ENCODE measurements around the gene RASL10A.
"Not testable (repeated sequence)": the region's sequence is repeated elsewhere in the genome, so short reads cannot be mapped to it uniquely, and the experiment has no call there.

Gene RASL10A, protein sequence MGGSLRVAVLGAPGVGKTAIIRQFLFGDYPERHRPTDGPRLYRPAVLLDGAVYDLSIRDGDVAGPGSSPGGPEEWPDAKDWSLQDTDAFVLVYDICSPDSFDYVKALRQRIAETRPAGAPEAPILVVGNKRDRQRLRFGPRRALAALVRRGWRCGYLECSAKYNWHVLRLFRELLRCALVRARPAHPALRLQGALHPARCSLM

DNA sequence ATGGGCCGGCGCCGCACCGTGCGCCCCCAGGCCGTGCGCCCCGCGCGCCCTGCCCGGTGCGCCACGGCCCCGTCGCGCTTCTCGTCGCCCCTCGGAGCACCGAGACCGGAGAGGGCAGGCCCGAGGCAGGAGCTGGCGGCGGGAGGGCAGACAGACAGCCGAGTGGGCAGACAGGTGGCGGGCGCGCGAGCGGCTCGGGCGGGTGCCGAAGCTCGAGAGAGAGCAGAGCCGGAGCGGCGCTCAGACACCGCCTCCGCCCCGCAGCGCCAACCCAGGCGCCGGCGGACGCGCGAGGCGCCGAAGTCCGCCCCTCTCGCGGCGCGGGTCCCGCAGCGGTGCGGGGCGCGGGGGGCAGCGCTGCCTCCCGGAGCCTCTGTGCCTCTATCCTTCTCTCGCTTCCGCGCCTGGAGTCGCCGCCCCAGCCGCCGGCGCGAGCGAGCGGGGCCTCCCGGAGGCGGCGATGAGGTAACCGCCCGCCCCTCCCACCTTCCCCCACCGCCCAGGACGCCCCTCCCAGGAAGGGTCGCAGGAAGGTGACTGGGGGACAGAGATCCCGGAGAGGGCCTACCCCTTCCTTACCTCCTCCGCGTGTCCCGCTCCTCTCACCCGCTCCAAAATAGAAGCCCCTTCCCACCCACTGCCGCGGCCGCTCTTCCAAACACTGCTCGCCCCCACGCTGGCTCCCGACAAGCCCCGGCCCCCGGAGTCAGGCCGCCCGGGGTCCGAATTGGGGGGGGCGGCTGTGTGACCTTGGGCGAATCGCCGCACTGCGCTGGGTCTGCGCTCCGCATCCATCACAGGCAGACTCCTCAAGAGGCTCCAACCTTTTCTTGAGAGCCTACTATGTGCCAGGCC, at the start of gene RASL10A:
RASL10A (minus strand) TSS at position 412 of the 855 bp plus-strand sequence. CDS start 451 bp downstream, outside the sequence.
- in situ Hi-C loops (cut with MboI; ENCODE audit: low sequenced_read_pairs) = no loop called here

DNA sequence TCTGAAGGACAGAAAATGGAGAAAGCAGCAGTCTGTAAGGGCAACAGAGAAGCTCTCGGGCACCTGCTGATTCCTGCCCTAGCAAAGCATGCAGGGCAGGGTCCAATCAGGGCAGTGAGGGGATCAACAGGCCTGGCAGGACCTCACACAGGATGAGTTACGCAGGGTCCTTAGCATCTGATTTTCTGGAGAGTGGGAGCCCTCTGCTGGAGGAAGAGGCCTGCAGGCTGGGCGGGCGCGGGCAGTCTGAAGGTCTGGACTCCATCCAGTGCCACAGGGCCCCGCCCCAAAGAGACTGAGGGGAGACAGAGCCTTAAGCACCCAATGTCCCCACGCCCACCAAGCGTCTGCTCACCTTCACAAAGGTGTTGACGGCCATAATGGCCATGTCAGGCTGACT, 44.0 kb upstream of the RASL10A start:
- in situ Hi-C loops (cut with MboI; ENCODE audit: low sequenced_read_pairs) = no loop called here

DNA sequence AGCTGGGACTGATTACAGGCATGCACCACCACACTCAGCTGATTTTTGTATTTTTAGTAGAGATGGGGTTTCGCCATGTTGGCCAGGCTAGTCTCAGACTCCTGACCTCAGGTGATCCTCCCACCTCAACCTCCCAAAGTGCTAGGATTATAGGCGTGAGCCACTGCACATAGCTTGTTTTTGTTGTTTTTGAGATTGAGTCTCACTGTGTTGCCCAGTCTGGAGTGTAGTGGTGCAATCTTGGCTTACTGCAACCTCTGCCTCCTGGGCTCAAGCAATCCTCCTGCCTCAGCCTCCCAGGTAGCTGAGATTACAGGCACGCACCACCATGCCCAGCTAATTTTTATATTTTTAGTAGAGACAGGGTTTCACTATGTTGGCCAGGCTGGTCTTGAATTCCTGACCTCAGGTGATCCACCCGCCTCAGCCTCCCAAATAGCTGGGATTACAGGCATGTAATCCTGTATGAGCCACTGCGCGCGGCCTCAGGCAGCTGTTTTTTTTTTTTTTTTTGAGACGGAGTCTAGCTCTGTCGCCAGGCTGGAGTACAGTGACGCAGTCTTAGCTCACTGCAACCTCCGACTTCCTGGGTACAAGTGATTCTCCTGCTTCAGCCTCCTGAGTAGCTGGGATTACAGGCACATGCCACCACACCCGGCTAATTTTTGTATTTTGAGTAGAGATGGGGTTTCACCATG, 41.8 kb upstream of the RASL10A start:
- in situ Hi-C loops (cut with MboI; ENCODE audit: low sequenced_read_pairs) = not testable (repeated sequence)

DNA sequence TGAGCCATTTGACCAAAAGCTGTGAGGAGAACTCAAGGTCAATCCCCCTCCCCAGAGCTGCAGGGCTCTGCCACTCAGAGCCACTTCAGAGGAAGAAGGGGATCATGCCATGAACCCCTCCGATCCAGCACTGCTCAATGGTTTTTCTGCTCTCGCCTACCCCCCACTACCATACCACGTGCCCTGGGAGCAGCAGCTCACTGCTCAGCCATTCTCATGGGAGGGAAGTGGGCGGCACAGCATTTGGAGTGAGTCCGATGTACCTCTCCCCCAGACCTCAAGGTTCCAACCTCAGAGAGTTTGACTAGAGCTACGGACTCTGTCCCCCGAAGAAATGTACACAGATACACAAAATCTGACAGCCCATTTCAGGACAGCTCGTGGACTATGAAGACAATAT, 38.4 kb upstream of the RASL10A start:
- in situ Hi-C loops (cut with MboI; ENCODE audit: low sequenced_read_pairs) = no loop called here

DNA sequence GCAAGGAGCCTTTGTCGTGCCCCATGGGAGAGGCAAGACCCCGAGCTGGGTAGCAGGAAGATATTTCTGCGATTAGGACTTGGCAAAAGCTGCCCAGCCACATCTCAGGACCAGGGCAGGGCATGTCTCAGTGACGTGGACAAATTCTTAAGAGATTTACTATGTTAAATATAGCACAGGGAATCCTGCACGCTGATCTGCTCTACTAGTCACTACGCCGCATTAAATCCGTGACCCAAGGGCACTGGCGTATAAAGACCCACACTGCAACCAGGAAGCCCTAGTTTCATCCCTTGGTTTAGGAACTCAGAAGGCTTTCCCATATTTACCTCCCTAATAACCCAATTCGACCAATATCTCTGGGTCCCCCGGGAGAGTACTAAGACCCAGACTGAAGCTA, 37.8 kb upstream of the RASL10A start:
- in situ Hi-C loops (cut with MboI; ENCODE audit: low sequenced_read_pairs) = no loop called here

DNA sequence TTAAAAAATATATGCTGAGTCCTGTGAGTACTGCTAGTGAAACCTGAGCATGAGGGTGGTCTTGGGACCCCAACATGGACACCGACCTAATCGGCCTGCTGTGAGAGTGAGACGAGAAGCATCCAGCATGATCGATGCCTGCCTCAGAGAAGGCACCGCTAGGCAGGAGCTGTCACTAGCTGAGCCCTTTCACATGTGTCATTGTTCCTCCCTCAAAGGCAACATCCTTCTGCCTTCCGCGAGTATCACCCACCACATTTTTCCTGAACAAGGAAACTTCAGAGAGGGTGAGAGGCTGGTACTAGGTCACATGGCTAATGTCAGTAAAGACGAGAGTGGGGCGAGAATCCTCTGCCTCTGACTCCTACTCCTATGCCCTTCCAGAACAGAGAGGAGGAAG, 37.3 kb upstream of the RASL10A start:
- in situ Hi-C loops (cut with MboI; ENCODE audit: low sequenced_read_pairs) = no loop called here

DNA sequence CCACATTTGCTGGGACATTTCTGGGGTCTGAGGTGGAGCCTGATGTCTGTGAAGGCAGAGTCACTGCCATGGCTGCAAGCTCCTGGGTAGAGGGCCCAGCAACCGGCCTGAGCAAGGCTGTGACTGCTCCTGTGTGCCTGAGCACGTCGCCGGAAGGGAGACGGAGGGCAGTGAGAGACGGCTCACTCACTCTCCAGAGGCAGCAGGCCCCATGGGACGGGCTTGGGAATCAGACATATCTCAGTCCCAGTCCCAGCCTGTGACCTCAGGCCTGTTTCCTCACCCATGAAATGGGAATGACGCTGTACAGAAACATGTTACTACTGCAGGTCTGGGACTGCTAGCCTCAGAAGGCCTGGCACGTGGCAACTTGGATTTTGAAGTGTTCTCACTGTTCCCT, 36.4 kb upstream of the RASL10A start:
- in situ Hi-C loops (cut with MboI; ENCODE audit: low sequenced_read_pairs) = no loop called here

DNA sequence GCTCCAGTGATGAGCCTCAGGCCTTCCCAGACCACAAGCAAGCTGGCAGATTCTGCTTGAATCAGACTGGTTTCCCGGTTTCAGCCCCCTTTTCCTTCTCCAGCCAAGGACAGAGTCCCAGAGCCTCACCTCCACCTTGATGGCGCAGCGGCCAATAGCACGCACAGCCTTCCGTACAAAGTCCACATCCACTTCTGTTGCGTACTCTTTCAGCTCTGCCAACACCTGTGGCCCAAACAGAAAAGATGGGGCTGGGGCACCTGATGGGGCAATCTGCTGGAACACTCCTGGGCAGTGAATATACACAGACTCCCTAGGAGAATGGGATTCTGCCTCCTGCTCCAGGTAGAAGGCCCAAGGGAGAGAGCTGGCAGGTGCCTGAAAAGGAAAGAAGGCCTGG, 35.5 kb upstream of the RASL10A start:
- in situ Hi-C loops (cut with MboI; ENCODE audit: low sequenced_read_pairs) = no loop called here

DNA sequence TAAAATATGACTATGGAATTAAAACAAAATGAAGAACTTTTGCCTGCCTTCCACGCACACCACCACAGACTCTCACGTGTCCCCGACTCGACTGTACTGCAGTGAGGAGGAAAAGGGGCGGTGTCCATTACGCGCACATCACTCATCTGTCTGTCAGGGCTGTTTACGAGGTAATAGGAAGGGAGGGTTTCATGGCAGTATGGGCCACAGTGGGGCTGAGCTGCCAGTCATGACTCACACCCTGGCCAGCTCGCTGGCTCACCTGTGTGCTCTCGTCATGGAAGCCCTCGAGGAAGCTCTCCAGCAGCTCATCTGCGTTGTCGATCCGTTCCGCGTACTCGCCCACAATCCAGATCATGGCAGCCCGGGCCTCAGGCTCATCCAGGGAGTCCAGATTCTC, 33.5 kb upstream of the RASL10A start:
- in situ Hi-C loops (cut with MboI; ENCODE audit: low sequenced_read_pairs) = no loop called here

DNA sequence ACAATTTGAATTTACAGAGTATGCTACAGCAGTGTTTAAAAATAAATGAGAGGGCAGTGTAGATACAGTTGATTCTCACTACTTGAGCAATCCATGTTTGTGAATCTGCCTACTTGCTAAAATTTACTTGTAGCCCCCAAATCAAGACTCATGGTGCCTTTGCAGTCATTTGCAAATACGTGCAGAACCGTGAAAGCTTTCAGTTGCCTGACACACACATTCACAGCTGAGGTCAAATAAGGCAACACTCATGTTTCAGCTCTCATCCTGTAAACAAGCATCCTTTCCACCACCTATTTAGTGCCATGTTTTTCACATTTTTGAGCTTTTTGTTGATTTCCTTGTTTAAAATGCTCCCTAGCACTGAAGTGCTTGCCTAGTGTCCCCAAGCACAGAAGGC, 32.5 kb upstream of the RASL10A start:
- in situ Hi-C loops (cut with MboI; ENCODE audit: low sequenced_read_pairs) = no loop called here

DNA sequence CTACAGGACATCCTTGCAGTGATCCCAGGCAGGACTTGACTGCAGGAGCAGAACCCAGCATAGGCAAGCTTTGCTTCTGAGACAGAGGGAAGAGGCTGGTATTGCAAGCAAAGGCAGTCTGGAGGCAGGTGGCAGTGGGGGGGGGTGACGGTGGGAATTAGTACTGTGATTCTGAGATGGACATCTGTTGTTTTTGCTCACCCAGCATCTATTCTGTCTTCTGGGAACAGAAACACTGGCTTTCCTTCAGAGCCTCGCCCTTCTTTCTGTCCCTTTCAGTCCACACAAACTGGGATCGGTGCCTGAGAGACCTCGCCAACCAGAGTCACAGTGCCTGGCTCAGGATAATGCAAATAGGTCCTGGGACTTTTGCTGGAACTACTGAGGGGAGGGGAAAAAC, 31.2 kb upstream of the RASL10A start:
- in situ Hi-C loops (cut with MboI; ENCODE audit: low sequenced_read_pairs) = no loop called here

DNA sequence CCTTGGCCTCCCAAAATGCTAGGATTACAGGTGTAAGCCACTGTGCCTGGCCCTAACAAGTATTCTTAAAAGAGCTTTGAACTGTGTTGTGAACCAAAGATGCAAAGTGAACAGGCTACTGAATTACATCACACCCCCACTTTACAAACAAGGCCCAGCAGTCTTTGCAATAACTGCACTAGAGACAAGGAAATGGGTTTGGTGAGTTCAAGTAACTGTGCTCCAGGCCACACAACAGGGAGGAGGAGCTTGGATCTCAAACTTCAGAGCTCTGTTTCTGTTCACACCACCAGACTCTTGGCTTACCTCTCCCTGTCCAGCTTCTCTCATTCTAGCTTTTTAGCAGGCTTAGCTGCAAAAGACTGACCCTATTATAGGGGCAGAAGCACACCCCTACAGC, 30.4 kb upstream of the RASL10A start:
- in situ Hi-C loops (cut with MboI; ENCODE audit: low sequenced_read_pairs) = no loop called here

DNA sequence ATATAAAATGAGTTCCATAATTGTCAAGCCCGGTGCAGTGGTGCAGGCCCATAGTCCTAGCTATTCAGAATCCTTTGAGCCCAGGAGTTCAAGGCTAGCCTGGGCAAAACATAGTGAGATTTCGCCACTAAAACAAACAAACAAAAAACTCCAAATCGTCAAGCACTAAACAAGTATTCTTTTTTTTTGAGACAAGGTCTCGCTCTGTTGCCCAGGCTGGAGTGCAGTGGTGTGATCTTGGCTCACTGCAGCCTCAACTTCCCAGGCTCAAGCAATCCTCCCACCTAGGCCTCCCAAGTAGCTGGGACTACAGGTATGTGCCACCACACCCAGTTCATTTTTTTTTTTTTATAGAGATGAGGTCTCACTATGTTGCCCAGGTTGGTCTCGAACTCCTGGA, 29.4 kb upstream of the RASL10A start:
- in situ Hi-C loops (cut with MboI; ENCODE audit: low sequenced_read_pairs) = not testable (repeated sequence)

DNA sequence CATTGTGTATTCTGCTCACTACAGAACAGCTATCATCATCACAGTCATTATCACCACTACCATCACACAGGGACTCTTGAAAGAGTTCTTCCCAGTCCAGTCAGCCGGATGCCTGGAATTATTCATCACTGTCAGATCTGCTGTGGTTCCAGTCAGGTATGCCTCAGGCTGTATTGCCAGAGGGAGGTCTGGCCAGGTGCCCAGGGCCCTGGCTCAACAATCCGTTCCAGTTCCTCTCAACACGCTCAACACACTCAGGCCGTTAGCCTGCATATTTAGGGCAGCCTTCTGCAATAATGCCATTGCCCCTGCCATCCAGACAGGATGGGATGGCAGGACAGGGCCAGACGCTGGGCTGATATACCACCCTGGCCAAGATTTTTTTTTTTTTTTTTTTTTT, 28.6 kb upstream of the RASL10A start:
- in situ Hi-C loops (cut with MboI; ENCODE audit: low sequenced_read_pairs) = no loop called here

DNA sequence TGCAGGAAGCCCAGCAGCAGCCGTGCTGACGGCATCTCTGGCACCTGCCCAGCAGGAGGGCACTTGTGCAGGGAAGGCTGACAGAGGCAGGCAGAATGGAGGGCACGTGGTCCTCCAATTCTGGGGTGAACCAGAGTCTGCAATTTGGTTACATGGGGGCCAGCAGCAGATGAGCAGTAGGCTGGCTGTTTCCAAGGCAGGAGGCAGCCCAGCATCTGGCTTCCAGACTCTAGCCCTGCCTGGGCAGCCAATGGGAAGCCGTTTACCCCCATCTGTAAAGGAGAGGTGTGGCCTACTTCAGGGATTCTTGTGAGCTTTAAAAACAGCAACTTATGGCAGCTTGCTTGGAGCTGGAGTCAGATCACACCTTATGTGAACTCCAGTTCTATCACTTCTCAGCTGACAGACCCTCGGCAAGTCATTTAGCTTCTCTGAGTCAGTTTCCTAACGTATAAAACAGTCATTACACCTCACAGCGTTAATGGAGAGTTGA, 27.9 kb upstream of the RASL10A start:
- in situ Hi-C loops (cut with MboI; ENCODE audit: low sequenced_read_pairs) = no loop called here

DNA sequence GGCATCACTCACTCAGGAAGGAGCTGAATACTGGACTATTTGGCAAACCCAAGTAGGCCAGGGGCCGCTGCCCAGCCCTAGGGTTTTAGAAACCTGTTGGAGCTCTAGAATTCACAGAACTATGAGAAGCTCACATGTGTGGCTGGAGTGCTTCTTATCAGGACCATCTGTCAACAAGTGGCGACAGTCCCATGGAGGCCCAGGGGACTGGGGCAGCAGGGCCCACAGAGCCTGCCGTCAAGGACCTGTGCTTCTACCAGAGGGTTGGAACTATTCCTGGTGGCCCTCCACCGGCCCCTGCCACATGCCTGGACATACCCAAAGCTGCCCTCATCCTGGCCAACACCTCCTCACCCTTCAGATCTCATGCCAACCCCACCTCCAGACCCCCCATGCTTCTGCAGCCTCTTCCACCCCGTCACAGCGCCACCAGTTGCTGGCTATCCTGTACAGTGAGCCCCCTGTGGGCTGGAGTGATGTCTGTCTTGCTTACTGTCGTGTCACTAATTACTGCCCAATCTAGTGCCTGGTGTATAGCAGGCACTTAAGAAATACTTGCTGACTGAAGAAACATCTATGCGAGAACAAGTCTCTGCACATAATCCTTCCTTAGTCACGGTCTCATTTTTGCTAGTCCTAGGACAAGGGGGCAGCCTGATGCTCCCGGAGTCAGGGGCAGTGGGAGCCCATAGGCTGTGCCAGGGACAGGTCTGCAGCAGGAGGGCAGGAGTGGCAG, 27.2 kb upstream of the RASL10A start:
- in situ Hi-C loops (cut with MboI; ENCODE audit: low sequenced_read_pairs) = no loop called here

DNA sequence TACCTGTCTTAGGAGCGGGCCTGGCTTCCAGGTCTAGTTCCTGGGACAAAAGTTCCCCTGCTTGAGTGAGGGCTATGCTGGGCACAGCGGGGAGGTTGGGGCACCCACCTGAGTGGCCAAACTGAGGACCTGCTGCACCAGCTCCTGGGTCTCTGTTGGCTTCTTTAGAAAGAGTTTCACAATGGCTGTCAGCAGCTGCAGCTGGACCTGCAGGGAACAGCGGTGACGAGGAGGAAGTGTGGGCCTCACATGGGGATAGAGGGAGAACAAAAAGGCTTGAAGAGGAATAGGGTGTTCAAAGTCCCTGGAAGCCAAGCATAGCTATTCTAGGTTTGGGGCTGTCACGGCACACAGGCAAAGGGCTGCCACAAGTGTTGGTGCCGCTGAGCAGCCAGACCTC, 26.7 kb upstream of the RASL10A start:
- in situ Hi-C loops (cut with MboI; ENCODE audit: low sequenced_read_pairs) = no loop called here

DNA sequence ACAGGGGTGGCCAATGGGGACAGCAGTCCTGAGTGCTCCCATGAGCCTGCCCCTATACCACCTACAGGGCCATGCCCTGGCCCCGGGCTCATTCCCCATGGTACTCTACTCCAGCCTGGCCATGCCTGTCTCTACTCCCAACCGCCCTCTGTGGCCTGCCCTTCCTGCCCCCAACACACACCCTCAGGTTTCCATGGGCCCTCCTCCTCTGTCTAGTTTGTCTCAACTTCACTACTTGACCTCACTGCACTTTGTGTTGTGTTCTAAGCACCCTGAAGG, 26.3 kb upstream of the RASL10A start:
- in situ Hi-C loops (cut with MboI; ENCODE audit: low sequenced_read_pairs) = no loop called here

DNA sequence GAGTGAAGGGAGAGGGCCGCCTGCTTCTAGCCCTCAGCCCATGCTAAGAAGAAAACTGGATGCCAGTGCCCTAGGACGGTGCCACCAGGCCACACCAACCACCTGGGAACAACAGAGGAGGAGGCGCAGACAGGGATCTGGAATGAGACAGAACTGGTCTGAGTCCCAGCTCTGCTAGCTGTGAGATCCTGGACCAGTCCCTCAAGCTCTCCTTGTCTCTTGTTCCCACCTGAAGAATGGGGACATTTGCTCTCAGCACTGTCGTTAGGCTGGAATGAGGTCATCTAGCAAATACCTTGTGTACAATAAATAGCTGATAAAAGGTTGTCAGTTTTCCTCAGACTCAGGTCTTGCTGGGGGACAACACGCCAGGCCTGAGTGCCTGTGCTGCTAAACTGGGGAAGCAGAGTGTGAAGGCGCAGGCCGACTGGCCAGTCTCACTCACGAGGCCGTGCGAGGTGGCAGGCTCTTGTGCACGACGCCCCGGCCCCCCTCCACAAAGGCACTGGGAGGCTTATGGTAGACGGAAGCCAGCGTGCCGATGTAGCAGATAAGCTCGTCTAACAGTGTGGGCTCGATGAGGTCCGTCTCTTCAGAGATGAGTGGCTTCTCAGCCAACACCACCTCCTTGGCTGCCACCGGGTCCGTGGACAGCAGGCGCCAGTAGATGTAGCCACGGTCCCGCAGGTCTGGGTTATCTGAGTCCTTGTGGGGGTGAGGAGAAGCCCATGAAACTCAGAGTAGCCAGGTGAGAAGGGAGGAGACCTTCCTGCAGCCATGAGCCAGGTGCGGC, 25.8 kb upstream of the RASL10A start:
- in situ Hi-C loops (cut with MboI; ENCODE audit: low sequenced_read_pairs) = no loop called here

DNA sequence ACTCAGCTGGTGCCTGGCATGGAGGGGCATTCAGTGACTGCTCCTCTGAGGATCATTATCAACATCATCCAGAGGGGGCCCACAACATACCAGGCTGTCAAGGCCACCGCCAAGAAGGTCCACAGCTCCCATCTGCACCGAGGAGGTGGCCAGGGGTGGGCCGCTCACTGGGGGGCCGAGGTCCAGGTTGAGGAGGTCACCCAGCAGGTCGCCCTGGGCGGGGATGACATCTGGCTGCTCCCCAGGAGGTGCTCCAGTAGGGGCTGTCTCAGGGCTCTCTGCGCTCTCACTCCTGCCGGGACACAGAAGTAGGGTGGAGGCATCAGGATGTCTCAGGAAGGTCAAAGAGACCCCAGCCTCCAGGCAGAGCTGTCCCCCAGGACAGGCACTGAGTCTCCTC, 25.1 kb upstream of the RASL10A start:
- in situ Hi-C loops (cut with MboI; ENCODE audit: low sequenced_read_pairs) = no loop called here

Data from HL-60/S4 (cell line).